ENCODE results near the gene ZNF235. TPM values are rescaled to one million over a fixed set of nuclear protein-coding genes. Genes with fewer than 3 reads are reported as not detected.
"Not testable (repeated sequence)": the region's sequence is repeated elsewhere in the genome, so short reads cannot be mapped to it uniquely, and the experiment has no call there.

ZNF235 gene
- total RNA-seq, 2 donors from 2014 or later: 7.0 to 12.1 TPM

- Histone ChIP-seq H3K36me3 (ENCODE audit: control insufficient read depth, insufficient read depth, low read length) (peaks cover 16% of the 10 kb centered on the region), H3K4me3 (ENCODE audit: low read length) (no peak overlapping the region), H3K4me1 (ENCODE audit: control insufficient read depth, insufficient read depth, low read length) (no peaks in the 10 kb centered on the region), H3K27me3 (ENCODE audit: control insufficient read depth, insufficient read depth, low read length, poor library complexity, severe bottlenecking) (no peaks in the 10 kb centered on the region), H3K27ac (ENCODE audit: low read depth, low read length) (no peak overlapping the region), H3K9me3 (ENCODE audit: control insufficient read depth, low read length) (peaks cover 50% of the 10 kb centered on the region), H3K9ac (ENCODE audit: extremely low read depth, low read length, poor library complexity, severe bottlenecking) (no peak overlapping the region)
- 0% methylated on average over 1 of the region's 1 CpG; no CpG with 5 or more reads in 1 of the 2 experiments for WGBS, 2 experiments (ENCODE audit: insufficient coverage in 1 of 2, insufficient read length in 1 of 2)
- Mint-ChIP-seq H3K4me1 (no peaks in the 10 kb centered on the region), H3K27me3 (ENCODE audit: insufficient read depth) (no peaks in the 10 kb centered on the region), H3K36me3 (ENCODE audit: low read depth) (peaks cover 42% of the 10 kb centered on the region), H3K4me3 (no peak overlapping the region), H3K27ac (no peak overlapping the region), H3K9me3 (peaks cover 29% of the 10 kb centered on the region)
- DNase-seq: no peak
- TF ChIP-seq CTCF (conservative IDR thresholded peaks at IDR 0.05): no peak
These were observed 39.4 kb upstream of the ZNF235 start for GRCh38 chr19:44344255-44344654.

- H3K27ac Mint-ChIP-seq: no peak overlapping the region
- H3K27me3 ChIP-seq (ENCODE audit: control insufficient read depth, insufficient read depth, low read length, poor library complexity, severe bottlenecking): no peaks in the 10 kb centered on the region
- no peak for TF ChIP-seq CTCF (conservative IDR thresholded peaks at IDR 0.05)
- H3K4me3 Mint-ChIP-seq: no peak overlapping the region
- H3K36me3 Mint-ChIP-seq (ENCODE audit: low read depth): peaks cover 61% of the 10 kb centered on the region
- H3K9me3 ChIP-seq (ENCODE audit: control insufficient read depth, low read length): peaks cover 52% of the 10 kb centered on the region
- H3K4me1 Mint-ChIP-seq: no peaks in the 10 kb centered on the region
- H3K4me1 ChIP-seq (ENCODE audit: control insufficient read depth, insufficient read depth, low read length): no peaks in the 10 kb centered on the region
- peaks cover 39% of the 10 kb centered on the region for H3K9me3 Mint-ChIP-seq
- no peak overlapping the region for H3K27ac ChIP-seq (ENCODE audit: low read depth, low read length)
- H3K36me3 ChIP-seq (ENCODE audit: control insufficient read depth, insufficient read depth, low read length): peaks cover 30% of the 10 kb centered on the region
- no peak overlapping the region for H3K9ac ChIP-seq (ENCODE audit: extremely low read depth, low read length, poor library complexity, severe bottlenecking)
- 90 to 91% methylated on average over 1 to 2 of the region's 2 CpGs for WGBS, 2 experiments (ENCODE audit: insufficient coverage in 1 of 2, insufficient read length in 1 of 2)
- DNase-seq: no peak
- H3K27me3 Mint-ChIP-seq (ENCODE audit: insufficient read depth): no peaks in the 10 kb centered on the region
- no peak overlapping the region for H3K4me3 ChIP-seq (ENCODE audit: low read length)
These were observed 37.0 kb upstream of the ZNF235 start for GRCh38 chr19:44341794-44342193.

GRCh38 chr19:44334639-44335038 lies 29.8 kb upstream of the ZNF235 start:
- H3K27ac Mint-ChIP-seq; H3K9ac ChIP-seq (ENCODE audit: extremely low read depth, low read length, poor library complexity, severe bottlenecking); H3K4me1 Mint-ChIP-seq; H3K27ac ChIP-seq (ENCODE audit: low read depth, low read length); H3K4me3 Mint-ChIP-seq; H3K27me3 Mint-ChIP-seq (ENCODE audit: insufficient read depth); H3K27me3 ChIP-seq (ENCODE audit: control insufficient read depth, insufficient read depth, low read length, poor library complexity, severe bottlenecking); DNase-seq; H3K4me1 ChIP-seq (ENCODE audit: control insufficient read depth, insufficient read depth, low read length): not testable (repeated sequence)
- whole genome bisulfite sequencing, 2 experiments (ENCODE audit: insufficient coverage in 1 of 2, insufficient read length in 1 of 2): 33 to 60% methylated on average over 2 to 3 of the region's 3 CpGs
- H3K36me3 ChIP-seq (ENCODE audit: control insufficient read depth, insufficient read depth, low read length): peaks cover 83% of the 10 kb centered on the region
- peak overlapping the region; percentile 54 for H3K4me3 ChIP-seq (ENCODE audit: low read length)
- H3K9me3 Mint-ChIP-seq: peaks cover 91% of the 10 kb centered on the region
- H3K36me3 Mint-ChIP-seq (ENCODE audit: low read depth): peaks cover 96% of the 10 kb centered on the region
- peaks cover 95% of the 10 kb centered on the region for H3K9me3 ChIP-seq (ENCODE audit: control insufficient read depth, low read length)

- H3K4me3 Mint-ChIP-seq: no peak overlapping the region
- WGBS, 2 experiments (ENCODE audit: insufficient coverage in 1 of 2, insufficient read length in 1 of 2): 92 to 100% methylated on average over 1 of the region's 1 CpG
- no peaks in the 10 kb centered on the region for H3K4me1 Mint-ChIP-seq
- no peaks in the 10 kb centered on the region for H3K27me3 Mint-ChIP-seq (ENCODE audit: insufficient read depth)
- H3K4me1 ChIP-seq (ENCODE audit: control insufficient read depth, insufficient read depth, low read length): no peaks in the 10 kb centered on the region
- no peak overlapping the region for H3K9ac ChIP-seq (ENCODE audit: extremely low read depth, low read length, poor library complexity, severe bottlenecking)
- DNase-seq: no peak
- no peak overlapping the region for H3K27ac Mint-ChIP-seq
- H3K27me3 ChIP-seq (ENCODE audit: control insufficient read depth, insufficient read depth, low read length, poor library complexity, severe bottlenecking): no peaks in the 10 kb centered on the region
- no peak overlapping the region for H3K27ac ChIP-seq (ENCODE audit: low read depth, low read length)
- peaks cover 90% of the 10 kb centered on the region for H3K36me3 ChIP-seq (ENCODE audit: control insufficient read depth, insufficient read depth, low read length)
- H3K36me3 Mint-ChIP-seq (ENCODE audit: low read depth): peaks cover 97% of the 10 kb centered on the region
- H3K4me3 ChIP-seq (ENCODE audit: low read length): peak overlapping the region; percentile 67
- peaks cover 98% of the 10 kb centered on the region for H3K9me3 Mint-ChIP-seq
- TF ChIP-seq CTCF (conservative IDR thresholded peaks at IDR 0.05): no peak
- H3K9me3 ChIP-seq (ENCODE audit: control insufficient read depth, low read length): peaks cover 99% of the 10 kb centered on the region
These were observed 27.3 kb upstream of the ZNF235 start for GRCh38 chr19:44332145-44332544.

All from endodermal cell (in vitro differentiated cells).